GM18861 (cell line): Measurements from ENCODE around the gene APOA1.
"Not testable (repeated sequence)": the region's sequence is repeated elsewhere in the genome, so short reads cannot be mapped to it uniquely, and the experiment has no call there.

Experiments
- ATAC-seq: cut with Tn5 transposase; IDR thresholded peaks from one replicate; pipeline ENCODE4 v1.9.1; 2021; ENCODE audit not compliant: unreplicated experiment

Gene APOA1

GRCh38 chr11:116835042-116835772 is 2.2 kb downstream of the APOA1 start:
- ATAC-seq, result no peak

- not testable (repeated sequence) for ATAC-seq
Measured at GRCh38 chr11:116834535-116835041, 2.8 kb downstream of the APOA1 start.

DNA sequence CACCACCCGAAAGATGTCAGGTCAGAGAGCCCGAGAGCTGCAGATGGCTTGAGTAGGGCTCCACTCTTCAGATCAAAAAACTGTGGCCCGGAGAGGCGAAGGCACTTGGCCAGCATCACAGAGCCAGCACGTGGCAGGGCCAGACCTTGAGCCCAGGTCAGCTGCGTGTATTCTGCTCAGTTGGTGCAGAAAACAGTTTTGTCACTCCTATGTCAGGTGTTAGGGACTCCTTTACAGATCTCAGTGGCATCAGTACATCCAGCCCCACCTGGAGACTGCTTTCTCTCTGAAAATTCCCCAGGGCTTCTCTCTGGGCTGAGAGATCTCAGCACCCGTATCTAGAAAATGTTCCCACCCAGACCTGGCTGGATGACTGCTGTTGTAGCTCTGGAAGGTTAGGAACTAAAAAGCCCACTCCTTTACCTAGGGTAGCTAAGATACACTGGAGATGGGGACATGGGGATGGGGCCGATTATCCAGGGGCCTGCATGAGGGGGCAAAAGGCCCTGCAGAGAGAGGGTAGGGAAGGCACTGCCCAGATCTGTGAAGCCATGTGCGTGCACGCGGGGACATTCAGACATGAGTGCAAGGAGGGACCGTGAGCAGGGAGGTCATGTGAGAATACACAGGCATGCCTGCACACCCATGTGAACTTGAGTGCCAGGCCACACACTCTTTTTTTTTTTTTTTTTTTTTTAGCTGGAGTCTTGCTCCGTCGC is 3.4 kb downstream of the APOA1 start:
- no peak for ATAC-seq

GRCh38 chr11:116833491-116833815 is 4.0 kb downstream of the APOA1 start:
- ATAC-seq, result no peak

DNA sequence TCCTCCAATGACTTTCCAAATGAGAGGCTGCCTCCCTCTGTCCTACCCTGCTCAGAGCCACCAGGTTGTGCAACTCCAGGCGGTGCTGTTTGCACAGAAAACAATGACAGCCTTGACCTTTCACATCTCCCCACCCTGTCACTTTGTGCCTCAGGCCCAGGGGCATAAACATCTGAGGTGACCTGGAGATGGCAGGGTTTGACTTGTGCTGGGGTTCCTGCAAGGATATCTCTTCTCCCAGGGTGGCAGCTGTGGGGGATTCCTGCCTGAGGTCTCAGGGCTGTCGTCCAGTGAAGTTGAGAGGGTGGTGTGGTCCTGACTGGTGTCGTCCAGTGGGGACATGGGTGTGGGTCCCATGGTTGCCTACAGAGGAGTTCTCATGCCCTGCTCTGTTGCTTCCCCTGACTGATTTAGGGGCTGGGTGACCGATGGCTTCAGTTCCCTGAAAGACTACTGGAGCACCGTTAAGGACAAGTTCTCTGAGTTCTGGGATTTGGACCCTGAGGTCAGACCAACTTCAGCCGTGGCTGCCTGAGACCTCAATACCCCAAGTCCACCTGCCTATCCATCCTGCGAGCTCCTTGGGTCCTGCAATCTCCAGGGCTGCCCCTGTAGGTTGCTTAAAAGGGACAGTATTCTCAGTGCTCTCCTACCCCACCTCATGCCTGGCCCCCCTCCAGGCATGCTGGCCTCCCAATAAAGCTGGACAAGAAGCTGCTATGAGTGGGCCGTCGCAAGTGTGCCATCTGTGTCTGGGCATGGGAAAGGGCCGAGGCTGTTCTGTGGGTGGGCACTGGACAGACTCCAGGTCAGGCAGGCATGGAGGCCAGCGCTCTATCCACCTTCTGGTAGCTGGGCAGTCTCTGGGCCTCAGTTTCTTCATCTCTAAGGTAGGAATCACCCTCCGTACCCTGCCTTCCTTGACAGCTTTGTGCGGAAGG is 4.8 kb downstream of the APOA1 start:
- no peak for ATAC-seq

- ATAC-seq, result no peak
Measured at GRCh38 chr11:116831790-116832349, 5.6 kb downstream of the APOA1 start.

DNA sequence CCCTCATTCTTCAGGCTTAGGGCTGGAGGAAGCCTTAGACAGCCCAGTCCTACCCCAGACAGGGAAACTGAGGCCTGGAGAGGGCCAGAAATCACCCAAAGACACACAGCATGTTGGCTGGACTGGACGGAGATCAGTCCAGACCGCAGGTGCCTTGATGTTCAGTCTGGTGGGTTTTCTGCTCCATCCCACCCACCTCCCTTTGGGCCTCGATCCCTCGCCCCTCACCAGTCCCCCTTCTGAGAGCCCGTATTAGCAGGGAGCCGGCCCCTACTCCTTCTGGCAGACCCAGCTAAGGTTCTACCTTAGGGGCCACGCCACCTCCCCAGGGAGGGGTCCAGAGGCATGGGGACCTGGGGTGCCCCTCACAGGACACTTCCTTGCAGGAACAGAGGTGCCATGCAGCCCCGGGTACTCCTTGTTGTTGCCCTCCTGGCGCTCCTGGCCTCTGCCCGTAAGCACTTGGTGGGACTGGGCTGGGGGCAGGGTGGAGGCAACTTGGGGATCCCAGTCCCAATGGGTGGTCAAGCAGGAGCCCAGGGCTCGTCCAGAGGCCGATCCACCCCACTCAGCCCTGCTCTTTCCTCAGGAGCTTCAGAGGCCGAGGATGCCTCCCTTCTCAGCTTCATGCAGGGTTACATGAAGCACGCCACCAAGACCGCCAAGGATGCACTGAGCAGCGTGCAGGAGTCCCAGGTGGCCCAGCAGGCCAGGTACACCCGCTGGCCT is 7.1 kb downstream of the APOA1 start:
- ATAC-seq, result no peak

DNA sequence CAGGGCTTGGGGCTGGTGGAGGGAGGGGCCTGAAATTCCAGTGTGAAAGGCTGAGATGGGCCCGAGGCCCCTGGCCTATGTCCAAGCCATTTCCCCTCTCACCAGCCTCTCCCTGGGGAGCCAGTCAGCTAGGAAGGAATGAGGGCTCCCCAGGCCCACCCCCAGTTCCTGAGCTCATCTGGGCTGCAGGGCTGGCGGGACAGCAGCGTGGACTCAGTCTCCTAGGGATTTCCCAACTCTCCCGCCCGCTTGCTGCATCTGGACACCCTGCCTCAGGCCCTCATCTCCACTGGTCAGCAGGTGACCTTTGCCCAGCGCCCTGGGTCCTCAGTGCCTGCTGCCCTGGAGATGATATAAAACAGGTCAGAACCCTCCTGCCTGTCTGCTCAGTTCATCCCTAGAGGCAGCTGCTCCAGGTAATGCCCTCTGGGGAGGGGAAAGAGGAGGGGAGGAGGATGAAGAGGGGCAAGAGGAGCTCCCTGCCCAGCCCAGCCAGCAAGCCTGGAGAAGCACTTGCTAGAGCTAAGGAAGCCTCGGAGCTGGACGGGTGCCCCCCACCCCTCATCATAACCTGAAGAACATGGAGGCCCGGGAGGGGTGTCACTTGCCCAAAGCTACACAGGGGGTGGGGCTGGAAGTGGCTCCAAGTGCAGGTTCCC is 7.8 kb downstream of the APOA1 start, which contains the start of gene APOC3:
APOC3 (plus strand) TSS at position 383 of the 659 bp plus-strand sequence. CDS start 676 bp downstream, outside the sequence.
- no peak for ATAC-seq

DNA sequence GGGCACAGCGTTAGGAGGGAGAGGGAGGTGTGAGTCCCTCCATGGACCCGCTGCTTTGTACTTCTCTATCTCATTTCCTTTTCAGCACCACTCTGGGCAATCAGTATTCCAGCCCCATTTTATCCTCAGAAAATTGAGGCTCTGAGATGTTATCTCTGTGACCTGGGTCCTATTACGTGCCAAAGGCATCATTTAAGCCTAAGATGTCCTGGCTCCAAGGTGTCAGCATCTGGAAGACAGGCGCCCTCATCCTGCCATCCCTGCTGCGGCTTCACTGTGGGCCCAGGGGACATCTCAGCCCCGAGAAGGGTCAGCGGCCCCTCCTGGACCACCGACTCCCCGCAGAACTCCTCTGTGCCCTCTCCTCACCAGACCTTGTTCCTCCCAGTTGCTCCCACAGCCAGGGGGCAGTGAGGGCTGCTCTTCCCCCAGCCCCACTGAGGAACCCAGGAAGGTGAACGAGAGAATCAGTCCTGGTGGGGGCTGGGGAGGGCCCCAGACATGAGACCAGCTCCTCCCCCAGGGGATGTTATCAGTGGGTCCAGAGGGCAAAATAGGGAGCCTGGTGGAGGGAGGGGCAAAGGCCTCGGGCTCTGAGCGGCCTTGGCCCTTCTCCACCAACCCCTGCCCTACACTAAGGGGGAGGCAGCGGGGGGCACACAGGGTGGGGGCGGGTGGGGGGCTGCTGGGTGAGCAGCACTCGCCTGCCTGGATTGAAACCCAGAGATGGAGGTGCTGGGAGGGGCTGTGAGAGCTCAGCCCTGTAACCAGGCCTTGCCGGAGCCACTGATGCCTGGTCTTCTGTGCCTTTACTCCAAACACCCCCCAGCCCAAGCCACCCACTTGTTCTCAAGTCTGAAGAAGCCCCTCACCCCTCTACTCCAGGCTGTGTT is 8.5 kb downstream of the APOA1 start:
- ATAC-seq, result no peak

DNA sequence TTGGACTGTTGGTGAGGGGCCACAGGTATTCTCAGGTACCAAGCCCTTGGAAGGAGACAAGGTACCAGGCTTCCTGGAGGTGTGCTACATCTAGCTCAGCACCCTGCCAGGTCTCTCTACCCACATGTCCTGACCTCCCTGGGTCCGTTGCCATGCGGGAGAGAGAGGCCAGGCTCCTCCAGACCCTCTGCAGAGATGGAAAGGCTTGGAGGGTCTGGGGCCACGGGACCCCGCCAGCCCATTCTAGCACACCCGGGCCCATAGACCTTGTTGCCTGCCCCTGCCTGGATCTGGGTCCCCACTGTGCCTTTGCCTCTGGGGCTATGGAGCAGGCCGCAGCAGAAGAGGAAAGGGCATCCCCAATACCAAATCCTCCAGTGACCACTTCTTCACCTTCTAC is 10.0 kb downstream of the APOA1 start:
- no peak for ATAC-seq

GRCh38 chr11:116826751-116827431 is 10.5 kb downstream of the APOA1 start:
- ATAC-seq, result no peak

GRCh38 chr11:116825854-116826750 is 11.3 kb downstream of the APOA1 start:
- no peak for ATAC-seq

GRCh38 chr11:116825434-116825833 is 12.0 kb downstream of the APOA1 start:
- no peak for ATAC-seq

DNA sequence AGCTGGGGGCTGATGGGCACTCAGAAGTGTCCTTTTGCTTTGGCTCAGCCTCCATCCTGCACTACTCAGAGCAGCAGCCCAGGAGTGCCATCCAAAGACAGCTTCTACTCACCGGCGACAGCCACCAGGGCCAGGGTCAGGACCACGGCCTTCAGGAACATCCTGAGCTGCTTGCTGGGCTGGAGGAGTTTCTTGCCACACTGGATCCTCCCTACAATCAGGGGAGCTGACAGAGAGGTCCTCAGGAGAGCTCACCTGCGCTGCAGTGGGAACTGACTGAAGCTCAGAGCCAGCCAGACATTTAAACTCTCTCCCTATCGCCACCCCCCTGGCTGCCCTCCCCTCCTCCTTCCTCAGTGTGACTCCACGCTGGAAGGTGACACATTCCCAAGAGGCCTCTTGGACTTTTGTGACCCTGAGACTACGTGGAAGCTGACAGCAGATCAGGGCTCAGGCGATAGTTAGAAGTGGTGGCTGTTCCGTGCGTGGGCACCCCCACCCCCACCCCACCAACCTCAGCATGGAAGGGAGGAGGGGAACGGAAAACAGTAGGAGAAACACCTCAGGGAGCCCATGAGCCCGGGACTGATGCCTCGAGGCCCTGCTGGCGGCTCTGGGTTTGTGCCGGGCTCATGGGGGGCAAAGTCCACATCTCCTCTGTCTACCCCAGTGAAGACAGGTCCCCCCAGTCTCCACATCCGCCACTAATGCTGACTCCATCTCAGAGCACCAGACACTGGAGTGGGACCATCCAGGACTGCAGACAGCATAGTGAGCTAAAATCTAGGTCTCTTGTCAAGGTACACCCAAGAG is 14.2 kb downstream of the APOA1 start, which contains the start of gene APOA4:
APOA4 (minus strand) TSS at position 274 of the 813 bp plus-strand sequence; CDS start at position 161, 113 bp downstream.
- ATAC-seq, result no peak

GRCh38 chr11:116822575-116822974 is 14.8 kb downstream of the APOA1 start:
- ATAC-seq, result no peak
